ENCODE measurements around the gene MICOS13.

- no peak for TF ChIP-seq POLR2A (IDR thresholded peaks at IDR 0.05)
- TF ChIP-seq, protein P1, sequence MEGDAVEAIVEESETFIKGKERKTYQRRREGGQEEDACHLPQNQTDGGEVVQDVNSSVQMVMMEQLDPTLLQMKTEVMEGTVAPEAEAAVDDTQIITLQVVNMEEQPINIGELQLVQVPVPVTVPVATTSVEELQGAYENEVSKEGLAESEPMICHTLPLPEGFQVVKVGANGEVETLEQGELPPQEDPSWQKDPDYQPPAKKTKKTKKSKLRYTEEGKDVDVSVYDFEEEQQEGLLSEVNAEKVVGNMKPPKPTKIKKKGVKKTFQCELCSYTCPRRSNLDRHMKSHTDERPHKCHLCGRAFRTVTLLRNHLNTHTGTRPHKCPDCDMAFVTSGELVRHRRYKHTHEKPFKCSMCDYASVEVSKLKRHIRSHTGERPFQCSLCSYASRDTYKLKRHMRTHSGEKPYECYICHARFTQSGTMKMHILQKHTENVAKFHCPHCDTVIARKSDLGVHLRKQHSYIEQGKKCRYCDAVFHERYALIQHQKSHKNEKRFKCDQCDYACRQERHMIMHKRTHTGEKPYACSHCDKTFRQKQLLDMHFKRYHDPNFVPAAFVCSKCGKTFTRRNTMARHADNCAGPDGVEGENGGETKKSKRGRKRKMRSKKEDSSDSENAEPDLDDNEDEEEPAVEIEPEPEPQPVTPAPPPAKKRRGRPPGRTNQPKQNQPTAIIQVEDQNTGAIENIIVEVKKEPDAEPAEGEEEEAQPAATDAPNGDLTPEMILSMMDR (IDR thresholded peaks at IDR 0.05): no peak
Observed at GRCh38 chr19:5665781-5666513, 14.4 kb downstream of the MICOS13 start.

Data from prostate gland (tissue), 2 donors.